Measurements from ENCODE around the gene DLG1.

DLG1 gene

GRCh38 chr3:197181741-197182140 lies 116.7 kb downstream of the DLG1 start:
- no peak for DNase-seq (ENCODE audit: low read depth in 2 of 2, low spot score in 1 of 2)

DNA sequence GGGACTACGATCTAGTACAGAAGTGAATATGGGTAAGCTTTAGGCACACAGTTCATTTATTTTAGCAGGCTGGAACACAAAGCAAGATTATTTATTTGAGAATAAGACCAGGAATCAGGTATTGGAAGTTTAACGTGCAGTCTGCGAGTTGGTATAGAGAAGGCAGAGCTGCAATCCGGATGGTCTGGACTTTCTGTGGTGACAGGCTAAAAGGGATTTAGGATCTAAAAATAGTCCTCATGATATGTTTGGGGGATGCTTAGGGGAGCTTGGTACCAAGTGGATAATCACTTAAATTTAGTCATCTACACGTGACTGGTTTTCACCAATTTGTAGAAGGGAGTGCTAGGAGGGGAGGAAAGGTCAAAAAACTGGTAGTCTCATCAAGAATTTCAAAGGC lies 119.4 kb downstream of the DLG1 start:
- DNase-seq (ENCODE audit: low read depth in 2 of 2, low spot score in 1 of 2), result no peak

GRCh38 chr3:197175503-197175902 lies 122.9 kb downstream of the DLG1 start:
- DNase-seq (ENCODE audit: low read depth in 2 of 2, low spot score in 1 of 2), result no peak

DNA sequence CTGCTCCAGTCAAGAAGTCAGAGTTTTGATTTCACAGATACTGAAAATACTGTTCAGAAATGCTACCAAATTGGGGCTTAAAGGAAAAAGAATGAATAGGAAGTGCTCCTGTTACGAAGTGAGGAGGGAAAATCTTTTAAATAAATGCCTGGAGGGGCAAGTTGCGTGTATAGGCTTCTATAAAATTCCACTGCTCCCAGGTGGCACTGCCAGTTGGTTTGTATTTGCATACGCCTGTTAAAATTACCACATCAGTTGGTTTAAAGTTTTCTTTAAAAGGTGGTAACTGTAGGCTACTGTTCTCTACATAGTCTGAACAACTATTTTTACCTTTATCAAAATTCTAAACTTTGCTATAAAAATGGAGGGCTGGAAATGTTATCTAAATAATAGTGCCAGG lies 123.5 kb downstream of the DLG1 start:
- no peak for DNase-seq (ENCODE audit: low read depth in 2 of 2, low spot score in 1 of 2)

DNA sequence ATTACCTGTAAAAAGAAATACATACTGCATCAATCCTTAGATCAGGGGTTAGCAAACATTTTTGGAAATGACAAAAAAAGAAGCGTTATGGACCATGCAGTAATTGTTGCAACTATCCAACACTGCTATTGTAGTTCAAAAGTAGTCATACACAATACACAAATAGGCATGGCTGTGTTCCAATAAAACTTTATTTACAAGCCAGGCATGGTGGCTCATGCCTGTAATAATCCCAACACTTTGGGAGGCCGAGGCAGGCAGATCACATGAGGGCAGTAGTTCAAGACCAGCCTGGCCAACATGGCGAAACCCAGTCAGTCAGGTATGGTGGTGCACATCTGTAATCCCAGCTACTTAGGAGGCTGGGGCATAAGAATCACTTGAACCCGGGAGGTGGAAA lies 124.8 kb downstream of the DLG1 start:
- DNase-seq (ENCODE audit: low read depth in 2 of 2, low spot score in 1 of 2), result no peak

DNA sequence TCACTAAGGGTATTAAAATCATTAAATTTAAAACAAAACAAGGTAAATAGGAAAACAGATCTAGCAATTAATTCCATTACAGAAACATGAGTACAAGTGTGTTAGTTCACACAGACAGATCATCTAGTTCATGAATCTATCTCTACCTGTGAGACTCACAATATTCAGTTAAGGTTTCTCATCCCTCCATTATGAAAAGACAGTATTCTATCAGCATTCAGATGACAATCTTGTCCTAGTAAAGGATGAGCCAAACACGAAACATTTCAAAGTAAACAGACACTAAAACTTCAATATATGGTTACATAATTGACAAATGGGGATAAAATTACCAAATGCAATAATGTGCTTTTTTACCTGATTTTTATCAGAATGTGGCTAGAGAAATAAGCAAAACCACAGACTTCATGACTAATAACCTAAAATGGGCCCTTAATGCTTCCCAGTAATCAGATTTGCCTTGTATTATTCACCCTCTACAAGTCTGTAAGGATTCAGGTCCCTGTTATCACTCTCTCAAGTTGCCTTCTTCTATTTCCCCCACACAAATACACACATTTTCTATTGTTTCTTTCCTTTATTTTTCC lies 126.8 kb downstream of the DLG1 start:
- DNase-seq (ENCODE audit: low read depth in 2 of 2, low spot score in 1 of 2), result no peak

DNA sequence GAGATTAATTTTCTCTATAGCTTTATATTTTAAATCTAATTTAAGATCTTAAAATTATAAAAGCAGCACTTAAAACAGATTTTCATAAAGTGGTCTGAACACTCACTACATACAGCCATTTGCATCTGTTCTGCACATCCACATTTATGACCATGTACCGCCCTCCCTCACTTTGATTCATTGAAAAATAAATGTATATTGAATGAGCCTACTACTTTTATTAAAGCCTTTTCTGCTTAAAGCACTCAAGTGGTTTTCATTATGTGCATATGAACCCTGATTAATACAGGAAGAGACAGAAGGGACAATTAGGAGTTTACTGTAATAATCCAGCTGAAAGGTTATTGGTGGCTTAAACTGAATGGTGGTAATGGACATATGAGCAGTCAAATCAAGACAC lies 129.4 kb downstream of the DLG1 start:
- DNase-seq (ENCODE audit: low read depth in 2 of 2, low spot score in 1 of 2), result no peak

- no peak for DNase-seq (ENCODE audit: low read depth in 2 of 2, low spot score in 1 of 2)
Measured at GRCh38 chr3:197168606-197169005, 129.8 kb downstream of the DLG1 start.

GRCh38 chr3:197168063-197168462 lies 130.3 kb downstream of the DLG1 start:
- DNase-seq (ENCODE audit: low read depth in 2 of 2, low spot score in 1 of 2), result no peak

GRCh38 chr3:197167549-197167948 lies 130.9 kb downstream of the DLG1 start:
- no peak for DNase-seq (ENCODE audit: low read depth in 2 of 2, low spot score in 1 of 2)

GRCh38 chr3:197165890-197166289 lies 132.5 kb downstream of the DLG1 start:
- no peak for DNase-seq (ENCODE audit: low read depth in 2 of 2, low spot score in 1 of 2)

DNA sequence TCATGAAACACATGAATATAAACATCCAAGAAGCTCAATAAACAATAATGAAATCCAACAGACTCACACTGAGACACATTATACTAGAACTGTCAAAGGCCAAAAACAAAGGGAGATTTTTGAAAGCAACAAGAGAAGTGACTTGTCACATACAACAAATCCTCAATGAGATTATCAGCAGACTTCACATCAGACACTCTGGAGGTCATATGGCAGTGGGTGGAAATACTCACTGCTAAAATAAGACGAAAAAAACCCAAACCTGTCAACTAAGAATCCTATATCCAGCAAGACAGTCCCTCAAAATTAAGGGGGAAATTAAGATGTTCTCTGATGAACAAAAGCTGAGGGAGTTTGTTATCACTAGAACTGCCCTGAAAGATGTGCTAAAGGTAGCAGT lies 143.4 kb downstream of the DLG1 start:
- no peak for DNase-seq (ENCODE audit: low read depth in 2 of 2, low spot score in 1 of 2)

GRCh38 chr3:197151580-197151979 lies 146.8 kb downstream of the DLG1 start:
- DNase-seq (ENCODE audit: low read depth in 2 of 2, low spot score in 1 of 2), result no peak

GRCh38 chr3:197149528-197149927 lies 148.9 kb downstream of the DLG1 start:
- DNase-seq (ENCODE audit: low read depth in 2 of 2, low spot score in 1 of 2), result no peak

DNA sequence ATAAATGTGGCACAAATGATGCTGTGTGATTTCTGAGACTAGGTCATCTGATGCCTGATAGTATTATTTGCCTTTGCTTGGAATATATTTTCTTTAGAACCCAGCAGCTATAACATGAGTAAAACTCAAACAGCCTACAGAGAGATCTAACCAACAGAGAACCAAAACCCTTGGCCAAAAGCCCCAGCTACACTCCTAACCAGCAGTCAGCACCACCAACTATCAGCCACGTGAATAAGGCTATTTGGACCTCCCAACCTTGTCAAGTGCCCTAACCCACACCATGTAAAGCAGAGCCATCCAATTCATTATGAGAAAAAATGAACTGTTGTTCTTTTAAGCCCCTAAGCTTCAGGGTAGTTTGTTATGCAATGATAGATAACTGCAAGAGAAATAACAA lies 154.2 kb downstream of the DLG1 start:
- DNase-seq (ENCODE audit: low read depth in 2 of 2, low spot score in 1 of 2), result no peak

- DNase-seq (ENCODE audit: low read depth in 2 of 2, low spot score in 1 of 2), result no peak
Measured at GRCh38 chr3:197139586-197139985, 158.8 kb downstream of the DLG1 start.

DNA sequence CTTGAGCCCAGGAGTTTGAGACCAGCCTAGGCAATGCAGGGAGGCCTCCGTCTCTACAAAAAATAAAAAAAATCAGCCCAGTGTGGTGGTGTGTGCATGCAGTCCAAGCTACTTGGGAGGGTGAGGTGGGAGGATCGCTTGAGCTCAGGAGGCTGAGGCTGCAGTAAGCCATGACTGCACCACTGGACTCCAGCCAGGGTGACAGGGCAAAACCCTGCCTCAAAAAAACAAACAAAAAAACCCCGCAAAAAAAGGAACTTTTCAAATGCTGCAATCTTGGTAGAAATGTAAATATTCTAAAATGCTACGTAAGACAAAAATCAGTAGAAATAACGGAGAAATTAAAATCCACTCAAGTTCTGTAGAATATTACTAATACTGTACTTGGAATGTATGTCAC lies 160.7 kb downstream of the DLG1 start:
- DNase-seq (ENCODE audit: low read depth in 2 of 2, low spot score in 1 of 2), result no peak

- DNase-seq (ENCODE audit: low read depth in 2 of 2, low spot score in 1 of 2), result no peak
Measured at GRCh38 chr3:197136744-197137143, 161.7 kb downstream of the DLG1 start.

DNA sequence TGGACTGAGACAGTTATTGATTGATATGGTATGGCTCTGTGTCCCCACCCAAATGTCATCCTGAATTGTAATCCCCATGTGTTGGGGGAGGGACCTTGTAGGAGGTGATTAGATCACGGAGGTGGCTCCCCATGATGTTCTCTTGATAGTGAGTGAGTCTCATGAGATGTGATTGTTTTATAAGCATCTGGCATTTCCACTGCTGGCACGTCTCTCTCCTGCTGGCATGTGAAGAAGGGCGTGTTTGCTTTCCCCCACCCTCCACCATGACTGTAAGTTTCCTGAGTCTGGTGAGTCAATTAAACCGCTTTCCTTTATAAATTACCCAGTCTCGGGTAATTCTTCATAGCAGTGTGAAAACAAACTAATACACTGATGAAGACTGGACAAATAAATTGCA lies 163.2 kb downstream of the DLG1 start:
- no peak for DNase-seq (ENCODE audit: low read depth in 2 of 2, low spot score in 1 of 2)

GRCh38 chr3:197132916-197133530 lies 165.4 kb downstream of the DLG1 start:
- DNase-seq (ENCODE audit: low read depth in 2 of 2, low spot score in 1 of 2), result no peak

DNA sequence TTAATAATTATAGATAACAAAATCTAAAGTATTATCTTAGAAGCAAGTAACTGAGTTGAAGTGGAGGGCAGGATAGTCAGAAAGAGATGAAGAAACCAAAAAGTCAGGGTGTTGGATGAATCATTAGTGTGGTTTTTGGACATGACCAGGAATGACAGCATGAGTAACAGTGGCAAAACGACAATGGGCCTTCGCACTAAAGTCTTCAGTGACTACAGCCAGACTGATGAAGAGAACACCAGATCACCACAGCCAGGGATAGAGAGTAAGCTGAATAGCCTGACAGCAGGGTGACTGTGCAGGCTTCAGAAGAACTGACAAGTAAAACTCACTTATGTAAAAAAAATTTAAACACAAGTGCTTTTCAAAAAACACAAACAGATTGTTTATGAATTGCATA lies 172.8 kb downstream of the DLG1 start:
- no peak for DNase-seq (ENCODE audit: low read depth in 2 of 2, low spot score in 1 of 2)

DNA sequence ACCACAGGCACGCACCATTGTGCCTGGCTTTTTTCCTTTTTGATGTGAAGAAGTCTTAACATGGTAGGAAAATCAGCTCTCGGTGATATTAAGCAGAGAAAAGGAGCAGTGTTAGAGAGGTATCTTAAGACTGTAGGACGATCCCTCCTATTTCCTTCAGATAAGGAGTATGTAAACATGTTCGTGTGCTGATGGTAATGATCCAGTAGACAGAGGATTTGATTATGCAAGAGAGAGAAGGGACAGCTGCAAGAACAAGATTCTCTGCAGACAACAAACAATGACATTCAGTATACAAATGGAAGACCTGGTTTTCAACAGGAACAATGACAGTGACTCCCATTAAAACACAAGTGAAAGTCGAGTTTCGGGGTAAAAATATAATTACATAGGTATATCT lies 173.7 kb downstream of the DLG1 start:
- no peak for DNase-seq (ENCODE audit: low read depth in 2 of 2, low spot score in 1 of 2)

DNA sequence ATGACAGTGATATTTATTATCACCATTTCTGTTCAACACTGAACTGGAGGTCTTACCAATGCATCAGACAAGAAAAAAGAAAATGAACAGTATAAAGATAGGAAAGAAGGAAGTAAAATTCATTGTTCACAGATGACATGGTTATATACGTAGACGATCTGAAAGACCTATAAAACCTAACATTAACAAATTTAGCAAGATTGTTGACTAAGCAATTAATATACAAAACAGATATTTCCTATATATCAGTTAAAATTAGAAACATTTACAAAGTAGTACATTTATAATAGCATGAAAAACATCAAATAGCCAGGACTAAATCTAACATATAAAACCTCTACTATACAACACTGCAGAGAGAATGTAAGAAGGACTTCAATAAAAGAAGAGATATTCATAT lies 176.0 kb downstream of the DLG1 start:
- no peak for DNase-seq (ENCODE audit: low read depth in 2 of 2, low spot score in 1 of 2)
